Coronary artery (tissue), 2 donors: ENCODE data around the gene UBAP1L.
A peak's percentile ranks its signal among the peaks of the same experiment; 100 is the strongest.

Source experiments
- DNase-seq: peaks from one replicate; pipeline ENCODE4 v3.0.0-alpha.2; 2017; ENCODE audit warnings: low spot score
- H3K27ac ChIP-seq, 2 donors: fragments of 200-600 bp; sonication (generic); one replicate each; pipeline ENCODE4 v1.5.1; 2016 to 2019
- H3K4me3 ChIP-seq: fragments of 200-600 bp; sonication (generic); 2 replicates; pipeline ENCODE4 v1.5.1; 2016; ENCODE audit warnings: mild to moderate bottlenecking, moderate library complexity
- TF ChIP-seq, protein P1 (sequence below): fragments of 200-600 bp; sonication (generic); IDR thresholded peaks from one replicate; pipeline ENCODE4 v1.5.1; 2019; ENCODE audit warnings: antibody characterized with exemption

Gene UBAP1L

DNA sequence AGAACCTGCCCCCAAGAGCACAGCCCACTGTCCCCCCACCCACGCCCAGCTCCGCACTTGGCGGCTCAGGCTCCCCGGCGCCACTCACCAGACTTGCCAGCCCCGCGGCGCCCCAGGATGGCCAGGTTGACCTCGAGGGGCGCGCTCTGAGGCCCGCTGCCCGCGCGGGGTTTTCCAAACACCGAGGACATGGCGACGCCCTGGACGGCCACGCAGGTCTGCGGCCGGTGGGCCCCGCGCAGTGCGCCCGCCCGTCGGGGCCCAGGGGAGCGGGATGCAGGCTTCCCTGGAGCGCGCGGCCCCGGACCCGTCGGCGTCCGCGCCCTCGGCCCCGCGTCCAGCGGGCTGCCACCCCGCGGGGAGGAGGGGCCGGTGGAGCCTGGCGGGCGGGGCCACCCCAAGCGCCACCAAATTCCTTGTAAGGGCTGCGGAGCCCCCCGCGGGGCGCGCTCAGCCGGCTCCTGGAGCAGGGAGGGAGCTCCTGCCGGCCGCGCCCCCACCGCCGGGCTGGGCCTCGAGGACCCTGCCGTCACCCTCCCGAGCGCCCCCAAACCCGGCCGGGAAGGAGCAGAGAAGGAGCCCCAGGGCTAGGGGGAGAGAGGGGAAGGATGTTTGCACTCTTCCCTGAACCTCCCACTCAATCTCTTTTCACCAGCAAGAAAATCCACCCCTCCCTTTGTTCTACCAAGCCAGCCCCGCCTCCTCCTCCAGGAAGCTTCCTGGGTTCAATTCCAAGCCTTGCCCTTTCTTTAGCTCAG lies 47.2 kb downstream of the UBAP1L start, which contains the start of gene RASL12:
TSS of gene RASL12 (minus strand) at position 347 of the 758 bp plus-strand sequence. CDS start at position 191, 156 bp downstream.
- DNase-seq = no peak
- peak within 1 kb of the TSS; percentile 98 to 100 for H3K27ac ChIP-seq
- TF ChIP-seq, protein P1, sequence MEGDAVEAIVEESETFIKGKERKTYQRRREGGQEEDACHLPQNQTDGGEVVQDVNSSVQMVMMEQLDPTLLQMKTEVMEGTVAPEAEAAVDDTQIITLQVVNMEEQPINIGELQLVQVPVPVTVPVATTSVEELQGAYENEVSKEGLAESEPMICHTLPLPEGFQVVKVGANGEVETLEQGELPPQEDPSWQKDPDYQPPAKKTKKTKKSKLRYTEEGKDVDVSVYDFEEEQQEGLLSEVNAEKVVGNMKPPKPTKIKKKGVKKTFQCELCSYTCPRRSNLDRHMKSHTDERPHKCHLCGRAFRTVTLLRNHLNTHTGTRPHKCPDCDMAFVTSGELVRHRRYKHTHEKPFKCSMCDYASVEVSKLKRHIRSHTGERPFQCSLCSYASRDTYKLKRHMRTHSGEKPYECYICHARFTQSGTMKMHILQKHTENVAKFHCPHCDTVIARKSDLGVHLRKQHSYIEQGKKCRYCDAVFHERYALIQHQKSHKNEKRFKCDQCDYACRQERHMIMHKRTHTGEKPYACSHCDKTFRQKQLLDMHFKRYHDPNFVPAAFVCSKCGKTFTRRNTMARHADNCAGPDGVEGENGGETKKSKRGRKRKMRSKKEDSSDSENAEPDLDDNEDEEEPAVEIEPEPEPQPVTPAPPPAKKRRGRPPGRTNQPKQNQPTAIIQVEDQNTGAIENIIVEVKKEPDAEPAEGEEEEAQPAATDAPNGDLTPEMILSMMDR = no peak
- peak within 1 kb of the TSS; percentile 87 for H3K4me3 ChIP-seq

DNA sequence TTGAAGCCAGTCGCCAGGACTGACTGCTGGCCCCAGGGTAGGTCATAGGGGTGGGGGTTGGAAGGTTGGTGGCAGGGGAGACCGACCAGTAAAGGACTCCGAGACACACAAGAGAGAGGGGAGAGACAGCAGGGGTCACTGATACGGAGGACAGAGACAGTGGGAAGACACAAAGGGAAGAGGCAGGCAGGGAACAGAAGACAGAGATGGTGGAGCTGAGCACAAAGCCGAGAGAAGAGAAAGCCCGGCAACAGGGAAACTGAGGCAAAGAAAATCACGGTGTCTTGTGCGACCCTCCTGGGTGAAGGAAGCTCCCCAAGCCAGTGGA lies 47.7 kb downstream of the UBAP1L start:
- DNase-seq = no peak
- H3K27ac ChIP-seq = peak overlapping the region; percentile 98 to 100
- TF ChIP-seq, protein P1 = no peak
- H3K4me3 ChIP-seq = peak overlapping the region; percentile 87

DNA sequence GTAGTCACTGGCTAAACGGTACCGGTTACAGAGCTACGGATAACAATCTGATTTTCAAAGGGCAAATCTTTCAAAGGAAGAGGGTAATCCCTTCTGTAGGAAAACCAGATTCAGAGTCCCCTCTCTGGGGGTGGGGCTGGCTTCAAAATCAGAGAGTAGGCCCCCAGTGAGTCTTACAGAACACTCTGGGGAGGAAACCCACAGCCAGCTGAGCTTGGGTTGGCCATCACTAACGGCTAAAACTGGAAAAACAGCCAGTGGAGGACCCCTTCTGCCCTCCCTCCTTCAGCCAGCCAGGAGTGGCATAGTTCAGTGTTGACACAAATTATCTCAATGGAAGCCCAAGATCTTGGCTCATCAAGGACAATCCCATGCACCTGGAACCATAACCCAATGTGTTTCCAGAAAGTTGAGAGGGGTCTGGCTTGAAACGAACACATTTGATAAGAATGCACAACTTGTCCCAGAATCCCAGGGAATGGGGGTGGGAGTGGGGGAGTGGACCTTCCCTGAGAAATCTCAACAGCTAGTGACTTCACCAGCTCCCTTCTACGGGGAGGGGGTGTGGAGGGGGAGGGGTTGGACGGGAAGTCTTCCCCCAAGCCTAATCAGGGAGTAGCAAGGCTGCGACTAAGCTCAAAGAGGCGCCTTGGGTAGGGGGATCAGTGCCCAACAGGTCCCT lies 48.2 kb downstream of the UBAP1L start:
- TF ChIP-seq, protein P1 = no peak
- peak overlapping the region; percentile 98 to 100 for H3K27ac ChIP-seq
- DNase-seq = no peak
- peak overlapping the region; percentile 87 for H3K4me3 ChIP-seq

DNA sequence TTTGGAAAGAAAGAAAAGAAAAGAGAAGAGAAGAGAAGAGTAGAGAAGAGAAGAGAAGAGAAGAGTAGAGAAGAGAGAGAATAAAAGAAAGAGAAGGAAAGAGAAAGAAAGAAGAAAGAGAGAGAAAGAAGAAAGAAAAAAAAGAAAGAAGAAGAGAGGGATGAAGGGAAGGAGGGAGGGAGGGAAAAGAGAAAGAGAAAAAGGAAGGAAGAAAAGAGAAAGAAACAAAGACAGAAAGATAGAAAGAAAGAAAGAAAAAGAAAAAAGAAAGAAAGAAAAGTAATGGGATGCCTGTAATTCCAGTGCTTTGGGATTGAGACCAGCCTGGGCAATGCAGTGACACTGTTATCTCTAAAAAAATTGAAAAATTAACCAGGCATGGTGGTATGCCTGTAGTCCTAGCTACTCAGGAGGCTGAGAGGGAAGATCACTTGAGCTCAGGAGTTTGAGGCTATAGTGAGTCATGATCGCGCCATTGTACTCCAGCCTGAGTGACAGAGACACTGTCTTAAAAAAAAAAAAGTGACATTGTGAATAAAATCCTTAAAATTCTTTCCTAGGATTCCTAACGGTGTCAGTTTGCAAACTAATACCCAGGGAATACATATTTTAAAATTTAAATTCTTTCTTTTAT lies 48.9 kb downstream of the UBAP1L start:
- DNase-seq = no peak
- H3K4me3 ChIP-seq = peak overlapping the region; percentile 87
- TF ChIP-seq, protein P1 = no peak
- peak overlapping the region; percentile 98 to 100 for H3K27ac ChIP-seq

DNA sequence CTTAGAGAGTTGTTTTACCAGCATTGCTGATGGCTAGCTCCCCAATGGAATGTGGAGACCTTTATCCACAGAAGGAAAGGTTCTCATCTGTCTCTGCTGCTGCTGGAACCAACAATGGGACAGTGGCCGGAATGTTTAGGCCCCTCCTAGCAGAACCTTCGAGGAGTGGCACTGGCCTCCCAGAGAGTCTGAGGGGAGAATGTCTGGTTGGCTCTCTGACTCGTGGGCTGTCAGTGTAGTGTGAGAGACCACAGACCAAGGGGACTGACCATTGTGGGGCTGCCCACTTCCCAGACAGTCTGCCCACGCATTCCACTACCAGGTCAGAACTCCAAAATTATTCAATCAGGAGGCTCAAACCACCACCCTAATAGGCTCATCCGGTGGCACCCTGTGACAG lies 52.3 kb downstream of the UBAP1L start:
- H3K27ac ChIP-seq = peak overlapping the region; percentile 95 to 100
- TF ChIP-seq, protein P1 = no peak
- H3K4me3 ChIP-seq = peak overlapping the region; percentile 87
- no peak for DNase-seq

DNA sequence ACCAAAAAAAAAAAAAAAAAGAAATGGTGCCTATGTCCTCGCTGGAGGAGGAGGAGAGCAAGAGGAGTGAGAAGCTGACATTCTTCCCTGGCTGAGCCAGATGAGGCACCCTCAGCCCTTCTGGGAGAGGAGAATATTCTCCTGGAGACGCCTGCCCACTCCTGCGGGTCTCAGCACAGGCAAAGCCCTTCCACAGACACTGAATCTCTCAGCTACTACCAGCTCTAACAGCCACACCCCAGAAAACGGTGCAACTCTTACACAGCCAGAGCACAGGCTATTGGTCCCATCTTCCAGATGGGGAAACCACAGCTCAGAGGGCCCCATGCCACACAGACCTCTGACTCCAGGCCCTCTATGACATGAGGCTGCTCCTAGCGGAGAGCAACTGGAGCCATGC lies 52.9 kb downstream of the UBAP1L start:
- peak overlapping the region; percentile 95 to 100 for H3K27ac ChIP-seq
- peak overlapping the region; percentile 87 for H3K4me3 ChIP-seq
- TF ChIP-seq, protein P1 = no peak
- no peak for DNase-seq
